ENCODE measurements around the gene MAMDC2. TPM values are rescaled to one million over a fixed set of nuclear protein-coding genes. Genes with fewer than 3 reads are reported as not detected.

Gene MAMDC2
- total and polyA plus RNA-seq, 2 donors (not counting 1 experiment from before 2014, with no cell fraction given): 14.4 to 23.0 TPM

DNA sequence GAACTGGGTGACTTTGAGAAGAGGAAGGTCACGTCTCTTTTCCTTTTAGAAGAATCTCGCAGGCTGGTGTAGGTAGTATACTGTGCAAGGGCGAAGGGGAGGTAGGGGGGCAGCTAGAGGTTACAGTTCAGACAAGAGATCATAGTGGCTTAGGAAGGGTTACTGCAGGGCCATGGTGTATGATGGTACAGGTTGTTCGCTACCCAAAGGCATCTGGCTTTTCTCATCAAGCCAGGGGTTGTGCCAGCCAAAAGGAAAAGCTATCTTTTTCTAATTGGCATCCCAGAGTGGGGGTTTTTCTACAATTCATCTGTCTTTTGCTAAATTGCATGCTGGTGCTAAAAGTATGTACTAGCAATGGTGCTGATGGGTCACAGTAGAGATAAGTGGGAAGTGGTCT is 22.8 kb downstream of the MAMDC2 start:
- no peak overlapping the region for H2AFZ ChIP-seq (ENCODE audit: low read length)
- TF ChIP-seq EZH2 (IDR thresholded peaks at IDR 0.05; ENCODE audit: low read length, missing control alignments): no peak
- TF ChIP-seq, protein P1, sequence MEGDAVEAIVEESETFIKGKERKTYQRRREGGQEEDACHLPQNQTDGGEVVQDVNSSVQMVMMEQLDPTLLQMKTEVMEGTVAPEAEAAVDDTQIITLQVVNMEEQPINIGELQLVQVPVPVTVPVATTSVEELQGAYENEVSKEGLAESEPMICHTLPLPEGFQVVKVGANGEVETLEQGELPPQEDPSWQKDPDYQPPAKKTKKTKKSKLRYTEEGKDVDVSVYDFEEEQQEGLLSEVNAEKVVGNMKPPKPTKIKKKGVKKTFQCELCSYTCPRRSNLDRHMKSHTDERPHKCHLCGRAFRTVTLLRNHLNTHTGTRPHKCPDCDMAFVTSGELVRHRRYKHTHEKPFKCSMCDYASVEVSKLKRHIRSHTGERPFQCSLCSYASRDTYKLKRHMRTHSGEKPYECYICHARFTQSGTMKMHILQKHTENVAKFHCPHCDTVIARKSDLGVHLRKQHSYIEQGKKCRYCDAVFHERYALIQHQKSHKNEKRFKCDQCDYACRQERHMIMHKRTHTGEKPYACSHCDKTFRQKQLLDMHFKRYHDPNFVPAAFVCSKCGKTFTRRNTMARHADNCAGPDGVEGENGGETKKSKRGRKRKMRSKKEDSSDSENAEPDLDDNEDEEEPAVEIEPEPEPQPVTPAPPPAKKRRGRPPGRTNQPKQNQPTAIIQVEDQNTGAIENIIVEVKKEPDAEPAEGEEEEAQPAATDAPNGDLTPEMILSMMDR (conservative IDR thresholded peaks at IDR 0.05 in 1 of 2, IDR thresholded peaks at IDR 0.05 in 1 of 2; ENCODE audit: low read depth in 1 of 2, low read length in 2 of 2): no peak
- no peak overlapping the region for H3K4me3 ChIP-seq (replicated peaks in 1 of 4; ENCODE audit: control extremely low read depth in 1 of 4, insufficient read depth in 1 of 4, low read depth in 3 of 4, low read length in 4 of 4)
- no peak overlapping the region for H3K9ac ChIP-seq (ENCODE audit: insufficient read depth, low read length)
- no peak for DNase-seq (ENCODE audit: low read depth in 2 of 2)
- H4K20me1 ChIP-seq (ENCODE audit: control insufficient read depth, extremely low read depth, insufficient read depth, low read length): no peaks in the 10 kb centered on the region
- no peak overlapping the region for H3K4me2 ChIP-seq (ENCODE audit: extremely low read depth, insufficient read depth, low read length)
- no peaks in the 10 kb centered on the region for H3K9me3 ChIP-seq (ENCODE audit: control insufficient read depth, insufficient read depth, low read depth, low read length)
- no peaks in the 10 kb centered on the region for H3K27me3 ChIP-seq (ENCODE audit: control insufficient read depth, insufficient read depth, low read length)
- H3K79me2 ChIP-seq (ENCODE audit: control insufficient read depth, insufficient read depth, low read length): no peaks in the 10 kb centered on the region
- H3K36me3 ChIP-seq (ENCODE audit: control insufficient read depth, insufficient read depth, low read length): no peaks in the 10 kb centered on the region
- H3K4me1 ChIP-seq (ENCODE audit: control insufficient read depth, extremely low read depth, insufficient read depth, low read length): no peaks in the 10 kb centered on the region
- no peak overlapping the region for H3K27ac ChIP-seq (ENCODE audit: insufficient read depth, low read length)

GRCh38 chr9:70066874-70067273 is 23.2 kb downstream of the MAMDC2 start:
- H3K36me3 ChIP-seq (ENCODE audit: control insufficient read depth, insufficient read depth, low read length): no peaks in the 10 kb centered on the region
- no peak overlapping the region for H3K27ac ChIP-seq (ENCODE audit: insufficient read depth, low read length)
- no peaks in the 10 kb centered on the region for H4K20me1 ChIP-seq (ENCODE audit: control insufficient read depth, extremely low read depth, insufficient read depth, low read length)
- no peak overlapping the region for H3K4me3 ChIP-seq (replicated peaks in 1 of 4; ENCODE audit: control extremely low read depth in 1 of 4, insufficient read depth in 1 of 4, low read depth in 3 of 4, low read length in 4 of 4)
- H3K4me2 ChIP-seq (ENCODE audit: extremely low read depth, insufficient read depth, low read length): no peak overlapping the region
- no peak for TF ChIP-seq EZH2 (IDR thresholded peaks at IDR 0.05; ENCODE audit: low read length, missing control alignments)
- TF ChIP-seq, protein P1 (conservative IDR thresholded peaks at IDR 0.05 in 1 of 2, IDR thresholded peaks at IDR 0.05 in 1 of 2; ENCODE audit: low read depth in 1 of 2, low read length in 2 of 2): no peak
- no peaks in the 10 kb centered on the region for H3K79me2 ChIP-seq (ENCODE audit: control insufficient read depth, insufficient read depth, low read length)
- no peaks in the 10 kb centered on the region for H3K9me3 ChIP-seq (ENCODE audit: control insufficient read depth, insufficient read depth, low read depth, low read length)
- H3K27me3 ChIP-seq (ENCODE audit: control insufficient read depth, insufficient read depth, low read length): no peaks in the 10 kb centered on the region
- no peak for DNase-seq (ENCODE audit: low read depth in 2 of 2)
- H2AFZ ChIP-seq (ENCODE audit: low read length): no peak overlapping the region
- H3K9ac ChIP-seq (ENCODE audit: insufficient read depth, low read length): no peak overlapping the region
- no peaks in the 10 kb centered on the region for H3K4me1 ChIP-seq (ENCODE audit: control insufficient read depth, extremely low read depth, insufficient read depth, low read length)

GRCh38 chr9:70069704-70070103 is 26.1 kb downstream of the MAMDC2 start:
- H3K27ac ChIP-seq (ENCODE audit: insufficient read depth, low read length): no peak overlapping the region
- H4K20me1 ChIP-seq (ENCODE audit: control insufficient read depth, extremely low read depth, insufficient read depth, low read length): no peaks in the 10 kb centered on the region
- no peak overlapping the region for H3K4me3 ChIP-seq (replicated peaks in 1 of 4; ENCODE audit: control extremely low read depth in 1 of 4, insufficient read depth in 1 of 4, low read depth in 3 of 4, low read length in 4 of 4)
- no peaks in the 10 kb centered on the region for H3K4me1 ChIP-seq (ENCODE audit: control insufficient read depth, extremely low read depth, insufficient read depth, low read length)
- TF ChIP-seq, protein P1 (conservative IDR thresholded peaks at IDR 0.05 in 1 of 2, IDR thresholded peaks at IDR 0.05 in 1 of 2; ENCODE audit: low read depth in 1 of 2, low read length in 2 of 2): no peak
- TF ChIP-seq EZH2 (IDR thresholded peaks at IDR 0.05; ENCODE audit: low read length, missing control alignments): no peak
- DNase-seq (ENCODE audit: low read depth in 2 of 2): no peak
- no peak overlapping the region for H3K4me2 ChIP-seq (ENCODE audit: extremely low read depth, insufficient read depth, low read length)
- H3K9ac ChIP-seq (ENCODE audit: insufficient read depth, low read length): no peak overlapping the region
- H3K27me3 ChIP-seq (ENCODE audit: control insufficient read depth, insufficient read depth, low read length): no peaks in the 10 kb centered on the region
- H3K79me2 ChIP-seq (ENCODE audit: control insufficient read depth, insufficient read depth, low read length): no peaks in the 10 kb centered on the region
- H3K36me3 ChIP-seq (ENCODE audit: control insufficient read depth, insufficient read depth, low read length): no peaks in the 10 kb centered on the region
- H3K9me3 ChIP-seq (ENCODE audit: control insufficient read depth, insufficient read depth, low read depth, low read length): no peaks in the 10 kb centered on the region
- H2AFZ ChIP-seq (ENCODE audit: low read length): no peak overlapping the region
